ENCODE data around the gene EIF1AX.
A peak's percentile ranks its signal among the peaks of the same experiment; 100 is the strongest.
"Not testable (repeated sequence)": the region's sequence is repeated elsewhere in the genome, so short reads cannot be mapped to it uniquely, and the experiment has no call there.

The EIF1AX gene, protein sequence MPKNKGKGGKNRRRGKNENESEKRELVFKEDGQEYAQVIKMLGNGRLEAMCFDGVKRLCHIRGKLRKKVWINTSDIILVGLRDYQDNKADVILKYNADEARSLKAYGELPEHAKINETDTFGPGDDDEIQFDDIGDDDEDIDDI

DNA sequence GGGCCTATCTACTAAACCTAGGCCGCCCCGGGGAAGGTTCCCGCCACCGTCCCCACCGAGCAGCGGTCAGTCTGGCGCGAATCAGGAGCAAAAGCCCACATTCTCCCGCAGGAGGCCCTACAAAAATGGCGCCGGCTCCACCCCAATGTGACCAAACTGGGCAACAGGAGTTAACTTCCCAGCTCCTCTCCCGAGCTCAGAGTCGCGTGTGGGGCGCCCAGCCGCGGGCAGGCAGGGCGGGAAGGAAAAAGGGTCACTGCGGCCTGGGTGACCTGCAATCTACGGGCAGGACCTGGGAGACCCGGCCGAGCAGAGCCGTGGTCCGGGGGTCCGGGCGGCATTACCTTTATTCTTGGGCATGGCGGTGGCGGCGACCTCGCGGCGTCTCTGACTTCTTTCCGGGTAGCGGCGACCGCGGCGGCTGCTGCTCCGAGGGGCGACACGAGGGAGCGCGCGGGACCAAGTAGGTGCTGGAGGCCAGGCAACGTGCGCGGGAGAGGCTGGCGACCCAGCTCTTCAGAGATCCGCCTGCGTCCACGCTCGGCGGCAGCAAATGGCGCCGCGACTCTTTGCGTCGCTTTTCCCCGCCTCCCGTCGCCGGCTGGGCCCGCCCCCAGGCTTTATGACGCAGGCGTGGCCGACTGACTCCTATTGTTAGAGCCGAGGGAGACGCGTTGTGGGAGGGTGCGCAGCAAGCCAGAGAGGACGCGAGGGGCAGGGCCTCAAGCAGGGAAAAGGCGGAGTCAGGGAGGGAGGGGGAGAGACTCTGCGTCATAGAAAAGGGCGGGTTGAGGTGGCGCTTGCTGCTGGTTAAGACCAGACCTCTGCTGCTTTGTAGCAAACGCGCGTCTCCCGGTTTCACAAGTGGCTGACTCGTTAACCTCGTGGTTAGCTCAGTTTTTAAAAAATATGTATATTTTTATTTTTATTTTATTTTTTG is at the start of gene EIF1AX:
Gene EIF1AX, minus strand, starts transcription at position 558 of the 940 bp plus-strand sequence. Its CDS starts 198 bp downstream, at position 360.
- DNase-seq (ENCODE audit: low spot score) = peak; percentile 38

DNA sequence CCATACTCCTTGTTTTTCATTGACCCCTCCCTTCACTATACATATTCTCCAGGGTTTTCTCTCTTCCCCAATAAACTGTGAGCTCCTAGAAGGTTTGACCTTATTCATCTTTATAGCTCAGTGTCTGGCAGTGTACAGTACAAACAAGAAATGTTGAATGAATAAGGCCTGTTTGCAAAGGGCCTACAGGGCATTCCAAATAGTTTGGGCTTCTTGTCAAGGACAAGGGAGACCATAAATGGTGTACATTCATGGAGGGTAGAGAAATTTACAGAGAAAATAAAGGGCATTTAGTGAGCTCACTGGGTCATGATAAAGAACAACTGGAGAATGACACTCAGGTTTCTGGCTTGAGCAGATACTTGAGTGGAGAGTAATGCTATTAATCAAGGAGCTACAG is 47.5 kb upstream of the EIF1AX start:
- DNase-seq (ENCODE audit: low spot score) = no peak

DNA sequence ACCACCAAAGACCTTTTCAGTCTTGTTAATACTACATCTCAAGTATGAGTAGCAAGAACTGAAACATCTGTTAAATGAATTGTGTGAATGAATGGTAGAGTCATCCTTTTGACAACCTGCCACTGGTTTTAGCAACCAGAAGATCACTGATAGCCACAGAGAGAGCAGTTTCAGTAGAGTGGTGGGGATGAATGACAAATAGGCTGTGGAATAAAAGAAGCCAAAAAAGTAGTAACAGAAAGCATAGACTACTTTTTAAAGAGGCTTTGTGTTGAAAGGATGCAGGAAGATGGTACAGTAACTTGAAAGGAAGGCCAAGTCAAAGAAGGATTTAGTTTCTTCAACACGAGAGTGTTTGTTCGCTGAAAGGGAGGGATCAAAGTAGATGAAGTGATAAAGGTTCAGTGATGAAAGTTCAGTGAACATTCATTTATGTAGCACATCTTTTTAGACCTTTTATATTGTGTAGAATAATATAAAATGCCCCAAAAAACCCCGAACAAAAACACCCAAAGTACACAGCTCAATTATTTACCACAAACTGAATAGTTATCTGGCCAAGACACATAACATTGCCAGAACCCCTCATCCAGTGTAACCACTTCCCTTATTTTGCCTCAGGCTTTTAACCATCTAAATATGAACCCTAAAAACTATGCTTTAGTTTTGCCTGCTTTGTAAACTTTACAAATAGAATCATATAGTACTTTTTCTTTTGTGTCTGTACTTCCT is 40.1 kb upstream of the EIF1AX start:
- no peak for DNase-seq (ENCODE audit: low spot score)

DNA sequence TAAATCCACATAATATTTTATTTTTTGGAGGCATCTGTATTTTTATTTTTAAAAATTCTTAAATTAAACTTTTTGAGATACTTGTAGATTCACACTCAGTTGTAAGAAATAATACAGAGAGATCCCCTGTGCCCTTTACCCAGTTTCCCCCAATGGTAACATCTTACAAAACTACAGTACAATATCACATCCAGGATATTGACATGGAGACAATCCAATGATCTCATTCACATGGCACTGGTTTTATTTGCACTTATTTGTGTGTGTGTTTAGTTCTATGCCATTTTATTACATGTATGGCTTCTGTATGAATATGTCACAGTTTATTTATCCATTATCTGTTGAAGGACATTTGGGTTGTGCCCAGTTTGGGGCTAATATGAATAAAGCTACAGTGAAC is 35.5 kb upstream of the EIF1AX start:
- DNase-seq (ENCODE audit: low spot score) = no peak

DNA sequence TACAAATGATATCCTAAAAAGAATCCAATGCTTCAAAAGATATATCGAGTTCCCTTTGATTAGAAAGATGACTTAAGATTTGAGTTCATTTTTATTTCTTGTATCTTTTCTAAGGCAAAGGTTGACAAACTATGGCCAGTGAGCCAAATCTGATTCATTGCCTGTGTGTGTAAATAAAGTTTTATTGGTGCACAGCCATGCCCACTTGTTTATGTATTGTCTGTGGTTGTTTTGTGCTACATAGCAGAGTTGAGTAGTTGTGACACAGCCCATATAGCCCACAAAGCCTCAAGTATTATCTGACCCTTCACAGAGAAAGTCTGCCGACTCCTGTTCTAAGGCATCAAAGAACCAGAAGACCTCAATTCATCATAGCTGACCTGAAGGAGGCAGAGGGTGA is 32.2 kb upstream of the EIF1AX start:
- no peak for DNase-seq (ENCODE audit: low spot score)

DNA sequence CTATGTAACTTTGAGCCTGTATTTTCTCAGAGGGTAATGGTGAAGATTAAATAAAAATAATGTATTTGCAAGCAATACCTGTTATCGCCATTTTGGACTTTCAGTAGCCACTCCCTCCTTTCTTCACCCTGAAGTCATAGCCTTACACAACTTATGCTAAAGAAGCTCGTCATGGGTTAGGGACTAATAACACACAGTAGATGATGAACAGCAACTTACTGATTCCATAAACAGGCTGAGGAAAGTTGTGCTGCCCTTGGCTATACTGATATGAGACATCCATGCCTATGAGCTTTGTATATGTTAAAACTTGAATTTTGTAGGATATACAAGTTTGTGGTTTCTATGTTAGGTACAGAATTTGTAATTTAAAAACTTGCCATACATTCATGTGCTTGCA is 31.7 kb upstream of the EIF1AX start:
- no peak for DNase-seq (ENCODE audit: low spot score)

DNA sequence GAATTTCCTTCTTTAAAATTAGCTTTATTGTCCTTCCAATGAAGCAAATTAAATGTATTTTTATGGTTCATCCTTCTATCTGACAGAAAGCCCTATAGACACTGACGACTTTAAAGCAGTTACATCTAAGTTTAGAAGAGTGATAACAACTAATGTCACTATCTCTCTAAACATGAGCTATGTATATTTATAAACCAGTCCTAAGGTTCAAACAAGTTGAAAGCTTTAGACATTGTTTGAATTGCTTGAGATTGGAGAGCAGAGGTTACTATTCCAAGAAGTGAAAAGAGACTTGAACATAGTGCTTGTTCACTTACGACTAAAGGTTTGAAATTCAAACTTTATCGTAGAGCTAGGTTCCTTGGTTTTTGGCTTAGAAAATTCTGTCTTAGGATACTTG is 30.2 kb upstream of the EIF1AX start:
- DNase-seq (ENCODE audit: low spot score) = no peak

DNA sequence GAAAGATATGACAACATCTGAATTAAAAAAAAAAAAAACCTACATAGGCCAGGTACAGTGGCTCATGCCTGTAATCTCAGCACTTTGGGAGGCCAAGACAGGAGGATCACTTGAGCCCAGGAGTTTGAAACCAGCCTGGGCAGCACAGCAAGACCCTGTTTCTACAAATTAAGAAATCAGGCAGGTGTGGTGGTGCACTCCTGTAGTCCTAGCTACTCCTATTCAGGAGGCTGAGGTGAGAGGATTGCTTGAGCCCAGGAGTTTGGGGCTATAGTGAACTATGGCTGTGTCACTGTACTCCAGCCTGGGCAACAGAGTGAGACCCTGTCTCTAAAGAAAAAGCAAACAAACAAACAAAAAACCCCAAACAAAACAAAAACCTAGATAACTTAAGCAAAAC is 20.9 kb upstream of the EIF1AX start:
- not testable (repeated sequence) for DNase-seq (ENCODE audit: low spot score)

DNA sequence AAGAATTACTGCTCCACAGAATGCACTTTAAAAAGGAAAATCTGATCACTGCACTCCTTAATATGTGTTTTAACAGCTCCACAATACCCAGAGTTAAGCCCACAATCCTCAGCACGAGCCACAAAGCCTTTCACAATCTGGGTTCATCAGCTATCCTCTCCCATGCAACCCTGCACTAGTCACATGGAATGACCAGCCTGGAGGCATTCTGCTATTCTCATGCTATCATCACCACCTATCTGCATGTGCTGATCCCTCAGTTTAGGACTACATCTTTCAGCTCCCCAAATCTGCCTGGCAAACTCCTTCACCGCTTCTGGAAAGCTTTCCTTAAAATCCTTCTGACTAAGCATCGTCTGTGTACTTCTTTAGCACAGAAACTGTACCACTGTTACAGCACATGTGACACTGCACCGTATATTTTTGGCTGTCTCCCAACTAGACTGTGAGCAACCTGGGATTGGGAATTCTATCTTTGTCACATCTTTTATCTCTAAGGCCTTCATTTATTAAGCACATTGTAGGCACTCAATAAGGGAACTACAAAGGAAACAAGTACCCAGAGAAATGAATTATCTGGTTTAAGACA is 18.3 kb upstream of the EIF1AX start:
- DNase-seq (ENCODE audit: low spot score) = no peak

DNA sequence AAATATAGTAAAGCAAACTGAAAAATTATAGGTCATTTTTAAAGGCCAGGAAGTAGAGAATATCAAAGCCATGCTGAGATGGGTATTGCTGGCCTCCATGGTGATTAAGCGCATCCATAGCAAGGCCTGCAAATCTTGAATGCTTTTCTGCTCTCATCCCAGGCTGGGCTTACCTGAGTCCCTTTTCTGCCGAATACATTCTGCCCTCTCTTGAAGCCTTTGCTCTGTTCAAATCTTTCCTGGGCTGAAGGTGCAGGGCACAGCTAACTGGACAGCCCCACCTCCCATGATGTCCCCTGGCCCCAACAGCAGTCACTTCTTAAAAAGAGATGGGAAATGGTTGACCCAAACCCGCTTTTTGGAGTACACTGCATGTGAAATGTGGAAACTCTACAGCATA is 10.1 kb upstream of the EIF1AX start:
- no peak for DNase-seq (ENCODE audit: low spot score)

DNA sequence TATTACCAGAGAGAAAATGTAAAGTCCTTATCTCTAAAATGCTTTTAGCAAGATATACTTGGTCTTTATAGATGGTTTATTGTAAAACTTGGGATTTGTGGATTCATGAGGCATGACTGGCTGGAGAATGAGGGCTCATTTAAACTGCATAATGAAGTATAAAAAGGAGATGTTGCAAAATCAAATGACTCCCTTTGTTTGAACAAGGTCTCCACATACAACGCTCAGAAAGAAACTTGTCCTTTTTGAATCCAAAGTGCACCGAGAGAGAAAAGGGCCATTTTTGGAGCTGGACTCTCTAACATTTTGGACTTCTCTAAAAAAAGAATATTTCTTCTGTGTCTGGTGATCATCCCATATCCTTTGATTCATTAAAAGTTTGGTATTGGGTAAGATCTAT is 7.7 kb upstream of the EIF1AX start:
- no peak for DNase-seq (ENCODE audit: low spot score)

DNA sequence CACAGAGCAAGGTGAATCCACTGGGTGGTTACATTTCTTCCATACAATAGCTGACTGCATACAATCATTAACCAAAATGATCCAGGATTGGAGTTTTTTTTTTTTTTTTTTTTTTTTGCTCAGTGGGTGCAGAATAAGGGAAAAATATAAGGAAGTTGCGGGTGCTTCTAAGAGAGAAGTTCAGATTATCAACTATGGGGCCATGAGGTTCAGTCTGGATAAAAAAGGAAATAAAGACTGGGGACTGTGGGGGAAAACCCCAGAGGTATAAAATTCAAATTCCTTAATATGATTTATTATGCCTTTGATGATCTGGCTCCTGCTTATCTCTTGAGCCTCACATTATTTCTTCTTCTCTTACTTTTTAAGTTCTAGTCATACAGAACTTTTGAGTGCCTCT is 5.9 kb upstream of the EIF1AX start:
- DNase-seq (ENCODE audit: low spot score) = no peak

DNA sequence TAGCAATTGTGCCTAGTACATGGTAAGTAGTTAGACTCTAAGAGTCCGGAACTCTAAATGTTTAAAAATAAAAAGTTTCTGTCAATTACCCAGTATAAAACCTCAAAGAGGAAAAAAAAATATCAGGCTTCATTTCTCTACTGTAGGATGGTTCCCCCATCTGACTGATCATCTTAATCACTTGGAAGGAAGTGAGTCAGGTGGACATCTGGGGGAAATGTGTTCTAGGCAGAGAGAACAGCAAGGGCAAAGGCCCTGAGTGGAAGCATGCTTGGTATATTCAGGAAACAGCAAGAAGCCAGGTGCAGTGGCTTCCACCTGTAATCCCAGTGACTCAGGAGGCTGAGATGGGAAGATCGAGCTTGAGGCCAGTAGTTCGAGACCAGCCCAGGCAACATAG is 2.9 kb upstream of the EIF1AX start:
- no peak for DNase-seq (ENCODE audit: low spot score)

DNA sequence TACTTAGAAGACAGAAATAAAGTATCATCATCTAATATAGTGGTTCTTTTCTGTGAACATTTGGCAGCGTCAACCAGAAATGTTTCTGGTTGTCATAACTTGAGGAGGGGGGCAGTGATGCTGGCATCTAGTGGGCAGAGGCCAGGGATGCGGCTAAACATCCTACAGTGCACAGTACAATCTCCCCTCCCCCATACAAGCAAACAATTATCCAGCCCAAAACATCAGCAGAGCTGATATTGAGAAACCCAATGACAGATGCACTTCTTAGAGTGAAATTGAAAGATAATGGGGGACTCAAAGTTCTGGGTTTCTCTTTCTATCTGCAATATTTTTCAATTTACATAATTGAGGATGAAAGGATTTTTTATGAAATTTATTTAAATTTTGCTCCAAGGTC is 1.9 kb upstream of the EIF1AX start:
- DNase-seq (ENCODE audit: low spot score) = no peak

DNA sequence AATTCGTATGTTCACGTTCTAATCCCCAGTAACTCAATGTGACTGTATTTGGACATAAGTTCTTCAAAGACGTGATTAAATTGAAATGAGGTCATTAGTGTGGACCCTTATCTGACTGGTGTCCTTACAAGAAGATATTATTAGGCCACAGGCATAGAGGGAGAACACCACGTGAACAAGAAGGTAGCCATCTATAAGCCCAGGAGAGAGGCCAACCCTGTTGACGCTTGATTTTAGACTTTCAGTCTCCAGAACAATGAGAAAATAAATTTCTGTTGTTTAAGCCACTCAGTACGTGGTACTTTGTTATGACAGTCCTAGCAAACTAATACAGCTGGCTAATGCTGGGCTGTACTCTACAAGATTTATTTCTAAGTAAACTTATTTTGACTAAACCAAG is 1.5 kb upstream of the EIF1AX start:
- DNase-seq (ENCODE audit: low spot score) = no peak

DNA sequence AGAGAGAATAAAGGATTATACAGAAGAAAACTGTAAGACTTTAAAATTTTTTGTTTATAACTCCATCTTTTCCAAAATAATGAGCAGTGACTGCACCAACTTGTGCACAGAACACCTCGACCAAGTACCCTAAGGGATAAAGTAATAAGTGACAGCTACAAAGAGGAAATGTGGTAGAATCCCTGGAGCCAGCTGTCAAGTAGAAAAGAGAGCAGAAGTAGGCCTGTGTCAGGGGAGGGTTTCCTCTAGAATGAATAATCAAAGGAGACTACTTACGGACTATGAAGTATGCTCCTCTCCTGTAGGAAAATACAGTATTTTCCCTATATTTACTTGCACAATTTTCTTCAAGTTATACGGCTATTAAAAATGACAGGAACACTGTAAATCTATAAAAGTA is 1.2 kb downstream of the EIF1AX start:
- no peak for DNase-seq (ENCODE audit: low spot score)

DNA sequence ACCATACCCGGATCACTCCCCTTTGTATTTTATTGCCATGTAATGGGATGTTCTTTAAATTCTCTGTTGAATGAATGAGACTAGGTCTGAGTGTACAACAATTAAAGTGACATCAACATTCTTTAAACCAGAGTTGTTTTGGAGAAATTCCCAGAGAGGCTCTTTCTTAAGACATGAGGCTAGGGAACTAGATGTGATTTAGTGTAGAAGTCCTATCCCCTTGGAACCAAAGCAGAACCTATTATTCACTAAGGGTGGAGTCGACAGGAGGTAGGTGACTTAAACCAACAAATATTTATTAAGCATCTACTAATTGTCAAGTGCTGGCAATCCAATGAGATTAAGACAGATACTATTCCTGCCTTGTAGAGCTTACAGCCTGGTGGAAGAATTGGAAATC is 1.7 kb downstream of the EIF1AX start:
- no peak for DNase-seq (ENCODE audit: low spot score)

DNA sequence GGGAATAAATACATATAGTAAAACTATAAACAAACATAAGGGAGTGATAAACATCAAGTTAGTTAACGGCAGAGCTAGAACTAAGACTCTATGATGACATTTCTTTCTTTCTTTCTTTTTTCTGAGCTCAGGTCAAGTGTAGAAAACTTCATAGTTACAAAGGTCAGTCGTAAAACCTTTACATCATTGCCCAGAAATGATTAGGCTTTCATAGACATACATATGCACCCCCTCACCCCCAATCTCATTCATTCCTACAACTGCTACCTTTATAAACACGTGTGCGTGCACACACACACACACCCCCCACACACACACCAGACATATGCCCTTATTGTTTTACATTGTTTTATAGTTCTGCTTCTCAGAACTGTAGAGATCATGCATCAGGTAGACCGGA is 5.7 kb downstream of the EIF1AX start:
- no peak for DNase-seq (ENCODE audit: low spot score)

DNA sequence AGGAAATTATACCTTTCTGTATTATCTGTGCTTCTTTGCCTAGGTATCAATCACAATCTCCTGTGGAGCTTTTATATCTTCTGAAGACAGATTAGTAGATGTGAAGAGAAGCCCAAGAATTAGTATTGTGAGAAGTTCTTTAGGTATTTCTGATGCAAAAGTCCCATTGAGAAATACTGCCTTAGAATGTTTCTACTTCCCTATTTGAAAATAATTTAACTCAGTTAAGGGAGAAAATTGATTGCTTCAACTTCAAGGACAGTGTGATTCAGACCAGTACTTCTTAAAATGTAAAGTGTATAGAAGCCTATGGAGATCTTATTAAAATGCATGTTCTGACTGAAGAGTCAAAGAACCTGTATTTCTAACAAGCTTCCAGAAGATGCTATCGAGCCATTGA is 9.0 kb downstream of the EIF1AX start:
- DNase-seq (ENCODE audit: low spot score) = no peak

DNA sequence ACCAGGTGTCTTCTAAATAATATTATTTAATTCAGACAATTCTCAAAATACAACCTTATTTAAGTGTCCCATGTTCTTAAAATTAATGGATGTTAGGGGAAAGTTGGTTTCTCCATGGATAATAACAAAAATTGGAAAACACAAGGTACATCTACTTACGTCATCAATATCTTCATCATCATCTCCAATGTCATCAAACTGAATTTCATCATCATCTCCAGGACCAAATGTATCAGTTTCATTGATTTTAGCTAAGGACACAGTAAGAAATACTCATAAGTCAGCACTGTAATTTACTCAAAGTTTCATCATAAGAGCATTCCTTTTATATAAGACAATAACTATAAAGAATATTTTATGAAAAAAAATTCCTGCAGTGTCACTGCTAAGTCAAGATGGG is 11.3 kb downstream of the EIF1AX start:
- DNase-seq (ENCODE audit: low spot score) = no peak

DNA sequence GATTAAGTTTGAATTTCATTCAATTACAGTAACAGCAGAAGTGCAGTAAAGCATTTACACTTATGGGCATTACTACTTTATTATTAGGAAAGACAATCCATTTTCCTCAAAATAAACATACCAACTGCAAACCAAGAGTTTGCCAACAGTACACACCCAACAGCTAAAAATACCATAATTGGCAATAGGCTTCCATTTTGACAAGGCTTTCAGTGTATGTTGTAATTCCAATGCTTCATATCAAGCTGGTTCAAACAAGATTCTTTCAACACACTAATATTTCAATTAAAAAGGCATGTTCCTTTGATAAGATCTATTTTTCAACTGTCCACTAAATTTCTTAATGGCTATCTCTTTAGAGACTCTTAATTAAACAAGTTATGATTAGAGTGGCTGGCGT is 12.1 kb downstream of the EIF1AX start:
- DNase-seq (ENCODE audit: low spot score) = no peak

DNA sequence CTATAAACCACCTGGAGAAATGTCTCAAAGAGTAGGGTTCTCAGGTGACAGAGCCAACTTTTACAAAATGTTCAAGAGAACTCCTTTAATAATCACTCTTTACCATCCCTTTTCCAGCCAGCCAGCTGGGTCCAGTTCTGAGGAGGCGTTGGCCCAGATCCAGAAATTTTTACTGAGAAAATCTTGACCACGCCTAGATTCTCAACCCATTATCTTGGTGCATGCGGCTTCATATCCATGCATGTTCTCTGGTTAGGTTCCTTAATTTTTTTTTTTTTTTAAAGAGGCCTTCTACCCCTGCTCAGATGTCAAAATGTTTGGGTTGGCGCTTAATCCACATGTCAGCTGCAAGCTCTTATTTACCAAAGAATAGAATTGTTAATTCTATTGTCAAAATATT is 13.0 kb downstream of the EIF1AX start:
- no peak for DNase-seq (ENCODE audit: low spot score)

DNA sequence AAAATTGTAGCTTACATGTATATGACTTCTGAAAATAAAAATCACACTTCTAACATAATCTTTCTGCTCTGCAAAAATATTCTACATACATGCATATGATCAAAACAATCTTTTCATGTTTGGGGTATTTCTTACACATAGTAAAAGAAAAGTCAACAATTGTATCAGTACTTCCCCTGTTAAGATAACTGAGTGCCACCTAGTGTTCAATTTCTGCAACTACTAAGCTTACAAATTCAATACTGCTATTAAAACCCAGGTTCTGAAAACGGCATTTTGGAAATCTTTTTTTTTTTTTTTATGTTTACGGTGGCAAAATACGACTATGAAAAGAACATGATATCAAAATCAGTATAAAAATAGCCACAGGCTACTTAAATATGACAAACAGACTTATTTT is 14.2 kb downstream of the EIF1AX start:
- DNase-seq (ENCODE audit: low spot score) = not testable (repeated sequence)
